ENCODE data around the gene HLCS.

The HLCS gene

GRCh38 chr21:36783612-36784374 lies 182.7 kb downstream of the HLCS start:
- no peak for FAIRE-seq
- TF ChIP-seq CTCF (IDR thresholded peaks at IDR 0.05; ENCODE audit: insufficient read depth, missing control alignments): no peak

GRCh38 chr21:36780861-36781260 lies 185.6 kb downstream of the HLCS start:
- FAIRE-seq: no peak
- TF ChIP-seq CTCF (IDR thresholded peaks at IDR 0.05; ENCODE audit: insufficient read depth, missing control alignments): no peak

More at GRCh38 chr21:36783612-36784374, 182.7 kb downstream of the HLCS start:
- DNase-seq (ENCODE audit: insufficient read length, low spot score): no peak

GRCh38 chr21:36776981-36777617 lies 189.4 kb downstream of the HLCS start:
- no peak for DNase-seq (ENCODE audit: insufficient read length, low spot score)
- FAIRE-seq: no peak
- TF ChIP-seq CTCF (IDR thresholded peaks at IDR 0.05; ENCODE audit: insufficient read depth, missing control alignments): no peak

More at GRCh38 chr21:36780861-36781260, 185.6 kb downstream of the HLCS start:
- DNase-seq (ENCODE audit: insufficient read length, low spot score): no peak

GRCh38 chr21:36773995-36774394 lies 192.5 kb downstream of the HLCS start:
- TF ChIP-seq CTCF (IDR thresholded peaks at IDR 0.05; ENCODE audit: insufficient read depth, missing control alignments): no peak
- no peak for FAIRE-seq

GRCh38 chr21:36773117-36773516 lies 193.4 kb downstream of the HLCS start:
- FAIRE-seq: no peak
- DNase-seq (ENCODE audit: insufficient read length, low spot score): no peak
- no peak for TF ChIP-seq CTCF (IDR thresholded peaks at IDR 0.05; ENCODE audit: insufficient read depth, missing control alignments)

More at GRCh38 chr21:36773995-36774394, 192.5 kb downstream of the HLCS start:
- DNase-seq (ENCODE audit: insufficient read length, low spot score): no peak

GRCh38 chr21:36769051-36769839 lies 197.2 kb downstream of the HLCS start:
- TF ChIP-seq CTCF (IDR thresholded peaks at IDR 0.05; ENCODE audit: insufficient read depth, missing control alignments): no peak
- DNase-seq (ENCODE audit: insufficient read length, low spot score) (no peak), FAIRE-seq (no peak)
